GM15510 (cell line): ENCODE data around the gene KDM4C.

Experiments
- POLR2A ChIP-seq: IDR thresholded peaks from 3 replicates; pipeline ENCODE4 v1.6.1; 2011; ENCODE audit warnings: borderline replicate concordance; ENCODE audit not compliant: insufficient read length; ENCODE audit errors: extremely low read depth

Gene KDM4C

GRCh38 chr9:7011395-7012067, 253.8 kb downstream of the KDM4C start:
- TF ChIP-seq POLR2A = no peak

GRCh38 chr9:7027996-7028395, 270.2 kb downstream of the KDM4C start:
- no peak for TF ChIP-seq POLR2A

GRCh38 chr9:7028591-7028990, 270.8 kb downstream of the KDM4C start:
- TF ChIP-seq POLR2A = no peak

GRCh38 chr9:7033076-7034045, 275.6 kb downstream of the KDM4C start:
- no peak for TF ChIP-seq POLR2A

GRCh38 chr9:7037176-7037575, 279.4 kb downstream of the KDM4C start:
- TF ChIP-seq POLR2A = no peak

- TF ChIP-seq POLR2A = no peak
These were observed 284.4 kb downstream of the KDM4C start for GRCh38 chr9:7042124-7042523.

- no peak for TF ChIP-seq POLR2A
These were observed 287.6 kb downstream of the KDM4C start for GRCh38 chr9:7045361-7045760.

- no peak for TF ChIP-seq POLR2A
These were observed 293.9 kb downstream of the KDM4C start for GRCh38 chr9:7051711-7052110.

- no peak for TF ChIP-seq POLR2A
These were observed 296.1 kb downstream of the KDM4C start for GRCh38 chr9:7053903-7054302.

GRCh38 chr9:7055171-7055903, 297.6 kb downstream of the KDM4C start:
- TF ChIP-seq POLR2A = no peak

GRCh38 chr9:7056254-7056653, 298.5 kb downstream of the KDM4C start:
- no peak for TF ChIP-seq POLR2A

- TF ChIP-seq POLR2A = no peak
These were observed 300.7 kb downstream of the KDM4C start for GRCh38 chr9:7058473-7058872.

- TF ChIP-seq POLR2A = no peak
These were observed 309.4 kb downstream of the KDM4C start for GRCh38 chr9:7067169-7067568.

GRCh38 chr9:7071916-7072315, 314.1 kb downstream of the KDM4C start:
- TF ChIP-seq POLR2A = no peak

GRCh38 chr9:7073706-7074105, 315.9 kb downstream of the KDM4C start:
- no peak for TF ChIP-seq POLR2A
